ENCODE results near the gene CSDE1. TPM values are rescaled to one million over a fixed set of nuclear protein-coding genes. Genes with fewer than 3 reads are reported as not detected.

CSDE1 gene
- total RNA-seq, 1 experiment from 2014 or later, result 362 TPM

GRCh38 chr1:114668784-114669561, 88.8 kb downstream of the CSDE1 start:
- peaks cover 12% of the 10 kb centered on the region for H3K36me3 Mint-ChIP-seq (ENCODE audit: insufficient read depth, unreplicated experiment)
- no TSS peak for BruUV-seq (replicated peaks)
- no peak for DNase-seq
- CTCF ChIA-PET, result interaction anchor here (0.6 to 1.8 kb wide), 3 partner anchors 8 to 1052 kb away, joined by 3 to 14 read pairs (median 5); no protein-coding TSS in a partner anchor
- peak overlapping the region; percentile 75 for H3K4me3 Mint-ChIP-seq (ENCODE audit: low read depth, unreplicated experiment)
- TF ChIP-seq CTCF (IDR thresholded peaks at IDR 0.05; ENCODE audit: unreplicated experiment), result no peak
- no peaks in the 10 kb centered on the region for H3K9me3 Mint-ChIP-seq (ENCODE audit: low read depth, unreplicated experiment)
- intact Hi-C loops (cut with micrococcal nuclease; ENCODE audit: unreplicated experiment), result no loop called here
- no peaks in the 10 kb centered on the region for H3K27me3 Mint-ChIP-seq (ENCODE audit: unreplicated experiment)
- H3K4me1 Mint-ChIP-seq (ENCODE audit: low read depth, unreplicated experiment), result peaks cover 8% of the 10 kb centered on the region
- H3K27ac Mint-ChIP-seq (ENCODE audit: unreplicated experiment), result no peak overlapping the region

- CTCF ChIA-PET, result no interaction called here
- TF ChIP-seq CTCF (IDR thresholded peaks at IDR 0.05; ENCODE audit: unreplicated experiment), result no peak
- DNase-seq, result no peak
- Mint-ChIP-seq H3K4me3 (ENCODE audit: low read depth, unreplicated experiment) (no peak overlapping the region), H3K4me1 (ENCODE audit: low read depth, unreplicated experiment) (peaks cover 8% of the 10 kb centered on the region), H3K27me3 (ENCODE audit: unreplicated experiment) (no peaks in the 10 kb centered on the region), H3K36me3 (ENCODE audit: insufficient read depth, unreplicated experiment) (peaks cover 12% of the 10 kb centered on the region), H3K9me3 (ENCODE audit: low read depth, unreplicated experiment) (no peaks in the 10 kb centered on the region), H3K27ac (ENCODE audit: unreplicated experiment) (no peak overlapping the region)
- intact Hi-C loops (cut with micrococcal nuclease; ENCODE audit: unreplicated experiment), result no loop called here
- BruUV-seq (replicated peaks), result no TSS peak
Measured at GRCh38 chr1:114668373-114668772, 89.4 kb downstream of the CSDE1 start.

GRCh38 chr1:114666954-114667353, 90.8 kb downstream of the CSDE1 start:
- no TSS peak for BruUV-seq (replicated peaks)
- peaks cover 8% of the 10 kb centered on the region for H3K4me1 Mint-ChIP-seq (ENCODE audit: low read depth, unreplicated experiment)
- no peaks in the 10 kb centered on the region for H3K9me3 Mint-ChIP-seq (ENCODE audit: low read depth, unreplicated experiment)
- DNase-seq, result no peak
- intact Hi-C loops (cut with micrococcal nuclease; ENCODE audit: unreplicated experiment), result no loop called here
- H3K27ac Mint-ChIP-seq (ENCODE audit: unreplicated experiment), result no peak overlapping the region
- no peak for TF ChIP-seq CTCF (IDR thresholded peaks at IDR 0.05; ENCODE audit: unreplicated experiment)
- CTCF ChIA-PET, result no interaction called here
- no peak overlapping the region for H3K4me3 Mint-ChIP-seq (ENCODE audit: low read depth, unreplicated experiment)
- H3K36me3 Mint-ChIP-seq (ENCODE audit: insufficient read depth, unreplicated experiment), result peaks cover 12% of the 10 kb centered on the region
- H3K27me3 Mint-ChIP-seq (ENCODE audit: unreplicated experiment), result no peaks in the 10 kb centered on the region

Other genes with a start within 250 kb of the CSDE1 start
- gene TRIM33, start 246.8 kb downstream of the CSDE1 start, total RNA-seq (2022), result 42.0 and 46.8 TPM in 2 replicates
- gene BCAS2, start 176.4 kb downstream of the CSDE1 start, total RNA-seq (2022), result 30.7 and 34.7 TPM in 2 replicates
- gene DENND2C, start 87.9 kb downstream of the CSDE1 start, total RNA-seq (2022), result 1.2 and 1.3 TPM in 2 replicates
- not detected in 2 replicates for gene AMPD1, start 62.4 kb downstream of the CSDE1 start, total RNA-seq (2022)
- 29.1 and 29.4 TPM in 2 replicates for gene NRAS, start 41.2 kb downstream of the CSDE1 start, total RNA-seq (2022)
- 26.7 and 37.1 TPM in 2 replicates for gene SIKE1, start 22.7 kb upstream of the CSDE1 start, total RNA-seq (2022)
- not detected in 2 replicates for gene SYCP1, start 96.9 kb upstream of the CSDE1 start, total RNA-seq (2022)